Prostate gland (tissue), 2 donors: ENCODE results near the gene JMJD7.

Source experiments
- POLR2A ChIP-seq: fragments of 450-650 bp; IDR thresholded peaks from one replicate; pipeline ENCODE4 v1.6.1; 2016; ENCODE audit warnings: antibody characterized with exemption, mild to moderate bottlenecking
- TF ChIP-seq, protein P1 (sequence below), 4 experiments: fragments of 200-600 bp in 2 of 4; fragments of 450-650 bp in 2 of 4; sonication (generic) in 2 of 4; IDR thresholded peaks; 1 replicate in 3 of 4; 2 replicates in 1 of 4; pipeline ENCODE4 v1.5.1; 2016 to 2019; ENCODE audit warnings: antibody characterized with exemption in 4 of 4, mild to moderate bottlenecking in 2 of 4, moderate library complexity in 2 of 4

DNA sequence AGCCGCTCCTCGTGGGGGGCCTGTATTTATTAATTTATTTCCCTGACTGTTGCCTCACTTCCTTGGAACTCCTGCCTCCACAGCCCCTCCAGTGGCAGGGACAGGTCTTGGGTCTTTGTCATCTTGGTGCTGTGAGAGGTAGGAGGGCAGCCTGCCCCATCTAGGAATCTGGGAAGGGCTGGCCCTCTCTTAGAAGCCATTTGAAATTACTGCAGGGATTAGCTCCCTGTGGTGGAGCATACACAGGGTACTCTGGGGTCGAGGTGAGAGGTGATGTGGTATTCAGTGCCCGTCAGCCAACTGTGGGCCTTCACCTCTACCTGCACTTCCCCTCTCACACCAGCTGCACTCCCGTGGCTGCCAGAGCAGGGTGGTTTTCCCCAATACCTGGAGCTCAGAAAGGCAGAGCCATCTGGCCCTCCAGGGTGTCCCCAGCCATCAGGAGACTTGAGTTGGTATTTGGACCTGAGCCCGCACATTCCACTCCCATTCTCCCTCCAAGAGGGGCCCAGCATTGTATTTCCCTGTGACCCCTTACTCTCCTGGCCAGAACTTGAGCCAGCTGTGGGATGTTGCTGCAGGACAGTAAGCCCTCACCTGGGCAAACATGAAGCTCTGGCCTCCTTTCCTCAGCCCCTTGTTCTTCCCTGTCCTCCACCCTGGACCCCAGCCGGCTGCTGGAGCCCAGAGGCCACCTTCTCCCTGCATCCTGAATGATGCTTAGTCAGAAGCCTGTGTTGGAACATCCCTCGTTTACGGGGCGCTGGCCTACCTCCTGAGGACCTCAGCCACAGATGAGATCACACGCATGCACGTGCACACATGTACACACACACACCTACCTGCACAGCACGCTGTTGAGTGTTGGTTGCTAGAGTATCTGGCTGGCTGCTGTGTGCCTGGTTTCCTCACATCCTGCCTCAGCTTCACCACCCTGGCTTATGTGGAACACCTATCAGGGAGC is 2.0 kb upstream of the JMJD7 start:
- TF ChIP-seq, protein P1, sequence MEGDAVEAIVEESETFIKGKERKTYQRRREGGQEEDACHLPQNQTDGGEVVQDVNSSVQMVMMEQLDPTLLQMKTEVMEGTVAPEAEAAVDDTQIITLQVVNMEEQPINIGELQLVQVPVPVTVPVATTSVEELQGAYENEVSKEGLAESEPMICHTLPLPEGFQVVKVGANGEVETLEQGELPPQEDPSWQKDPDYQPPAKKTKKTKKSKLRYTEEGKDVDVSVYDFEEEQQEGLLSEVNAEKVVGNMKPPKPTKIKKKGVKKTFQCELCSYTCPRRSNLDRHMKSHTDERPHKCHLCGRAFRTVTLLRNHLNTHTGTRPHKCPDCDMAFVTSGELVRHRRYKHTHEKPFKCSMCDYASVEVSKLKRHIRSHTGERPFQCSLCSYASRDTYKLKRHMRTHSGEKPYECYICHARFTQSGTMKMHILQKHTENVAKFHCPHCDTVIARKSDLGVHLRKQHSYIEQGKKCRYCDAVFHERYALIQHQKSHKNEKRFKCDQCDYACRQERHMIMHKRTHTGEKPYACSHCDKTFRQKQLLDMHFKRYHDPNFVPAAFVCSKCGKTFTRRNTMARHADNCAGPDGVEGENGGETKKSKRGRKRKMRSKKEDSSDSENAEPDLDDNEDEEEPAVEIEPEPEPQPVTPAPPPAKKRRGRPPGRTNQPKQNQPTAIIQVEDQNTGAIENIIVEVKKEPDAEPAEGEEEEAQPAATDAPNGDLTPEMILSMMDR (IDR thresholded peaks at IDR 0.05), result no peak
- TF ChIP-seq POLR2A, result no peak
